ENCODE measurements around the gene TRIM9.

GRCh38 chr14:50932156-50932555 lies 162.7 kb downstream of the TRIM9 start:
- no peak for TF ChIP-seq POLR2A (IDR thresholded peaks at IDR 0.05)
- TF ChIP-seq, protein P1, sequence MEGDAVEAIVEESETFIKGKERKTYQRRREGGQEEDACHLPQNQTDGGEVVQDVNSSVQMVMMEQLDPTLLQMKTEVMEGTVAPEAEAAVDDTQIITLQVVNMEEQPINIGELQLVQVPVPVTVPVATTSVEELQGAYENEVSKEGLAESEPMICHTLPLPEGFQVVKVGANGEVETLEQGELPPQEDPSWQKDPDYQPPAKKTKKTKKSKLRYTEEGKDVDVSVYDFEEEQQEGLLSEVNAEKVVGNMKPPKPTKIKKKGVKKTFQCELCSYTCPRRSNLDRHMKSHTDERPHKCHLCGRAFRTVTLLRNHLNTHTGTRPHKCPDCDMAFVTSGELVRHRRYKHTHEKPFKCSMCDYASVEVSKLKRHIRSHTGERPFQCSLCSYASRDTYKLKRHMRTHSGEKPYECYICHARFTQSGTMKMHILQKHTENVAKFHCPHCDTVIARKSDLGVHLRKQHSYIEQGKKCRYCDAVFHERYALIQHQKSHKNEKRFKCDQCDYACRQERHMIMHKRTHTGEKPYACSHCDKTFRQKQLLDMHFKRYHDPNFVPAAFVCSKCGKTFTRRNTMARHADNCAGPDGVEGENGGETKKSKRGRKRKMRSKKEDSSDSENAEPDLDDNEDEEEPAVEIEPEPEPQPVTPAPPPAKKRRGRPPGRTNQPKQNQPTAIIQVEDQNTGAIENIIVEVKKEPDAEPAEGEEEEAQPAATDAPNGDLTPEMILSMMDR (IDR thresholded peaks at IDR 0.05), result no peak
